ENCODE data around the gene ZC3H4.

The ZC3H4 gene

GRCh38 chr19:47098608-47099007 lies 15.0 kb downstream of the ZC3H4 start:
- H3K79me2 ChIP-seq (ENCODE audit: insufficient read depth, low read depth): peaks cover 88% of the 10 kb centered on the region
- no peaks in the 10 kb centered on the region for H3K27me3 ChIP-seq (ENCODE audit: insufficient read depth, low read depth)
- H3K4me3 ChIP-seq (IDR thresholded peaks at IDR 0.05; ENCODE audit: insufficient read depth, low read depth, low read length): no peak overlapping the region
- no peak overlapping the region for H2AFZ ChIP-seq (ENCODE audit: low read depth)
- no peak overlapping the region for H3K4me2 ChIP-seq
- peaks cover 6% of the 10 kb centered on the region for H3K4me1 ChIP-seq (ENCODE audit: low read depth, poor library complexity, severe bottlenecking)
- TF ChIP-seq CTCF (conservative IDR thresholded peaks at IDR 0.05; ENCODE audit: low read depth, low read length): no peak
- peaks cover 1% of the 10 kb centered on the region; the same call in 1 of the 2 replicates for H3K36me3 ChIP-seq (ENCODE audit: insufficient read depth)
- H3K9ac ChIP-seq: no peak overlapping the region
- H4K20me1 ChIP-seq (ENCODE audit: insufficient read depth): peaks cover 10% of the 10 kb centered on the region; the same call in 1 of the 2 replicates
- no peak overlapping the region for H3K27ac ChIP-seq

- no peak for TF ChIP-seq CTCF (conservative IDR thresholded peaks at IDR 0.05; ENCODE audit: low read depth, low read length)
- no peak overlapping the region for H2AFZ ChIP-seq (ENCODE audit: low read depth)
- peaks cover 5% of the 10 kb centered on the region; the same call in 1 of the 2 replicates for H3K36me3 ChIP-seq (ENCODE audit: insufficient read depth)
- no peak overlapping the region for H3K9ac ChIP-seq
- H3K4me3 ChIP-seq (IDR thresholded peaks at IDR 0.05; ENCODE audit: insufficient read depth, low read depth, low read length): no peak overlapping the region
- no peaks in the 10 kb centered on the region for H3K27me3 ChIP-seq (ENCODE audit: insufficient read depth, low read depth)
- H3K4me2 ChIP-seq: no peak overlapping the region
- peaks cover 6% of the 10 kb centered on the region for H3K4me1 ChIP-seq (ENCODE audit: low read depth, poor library complexity, severe bottlenecking)
- H3K79me2 ChIP-seq (ENCODE audit: insufficient read depth, low read depth): peaks cover 78% of the 10 kb centered on the region
- H4K20me1 ChIP-seq (ENCODE audit: insufficient read depth): peaks cover 7% of the 10 kb centered on the region; the same call in 1 of the 2 replicates
- H3K27ac ChIP-seq: no peak overlapping the region
Measured at GRCh38 chr19:47097396-47098201, 16.0 kb downstream of the ZC3H4 start.

- peaks cover 5% of the 10 kb centered on the region; the same call in 1 of the 2 replicates for H3K36me3 ChIP-seq (ENCODE audit: insufficient read depth)
- H4K20me1 ChIP-seq (ENCODE audit: insufficient read depth): 0 out of 2 replicates have a peak, but pooled peaks cover 4% of the 10 kb centered on the region
- no peaks in the 10 kb centered on the region for H3K27me3 ChIP-seq (ENCODE audit: insufficient read depth, low read depth)
- H3K79me2 ChIP-seq (ENCODE audit: insufficient read depth, low read depth): peaks cover 72% of the 10 kb centered on the region
- no peak overlapping the region for H3K27ac ChIP-seq
- H3K4me3 ChIP-seq (IDR thresholded peaks at IDR 0.05; ENCODE audit: insufficient read depth, low read depth, low read length): no peak overlapping the region
- TF ChIP-seq CTCF (conservative IDR thresholded peaks at IDR 0.05; ENCODE audit: low read depth, low read length): no peak
- no peak overlapping the region for H3K9ac ChIP-seq
- peaks cover 6% of the 10 kb centered on the region for H3K4me1 ChIP-seq (ENCODE audit: low read depth, poor library complexity, severe bottlenecking)
- no peak overlapping the region for H3K4me2 ChIP-seq
- H2AFZ ChIP-seq (ENCODE audit: low read depth): no peak overlapping the region
Measured at GRCh38 chr19:47096721-47097120, 16.9 kb downstream of the ZC3H4 start.

- no peak overlapping the region for H3K9ac ChIP-seq
- no peak for TF ChIP-seq CTCF (conservative IDR thresholded peaks at IDR 0.05; ENCODE audit: low read depth, low read length)
- 0 out of 2 replicates have a peak, but pooled peaks cover 4% of the 10 kb centered on the region for H4K20me1 ChIP-seq (ENCODE audit: insufficient read depth)
- H3K4me1 ChIP-seq (ENCODE audit: low read depth, poor library complexity, severe bottlenecking): peaks cover 6% of the 10 kb centered on the region
- H3K4me3 ChIP-seq (IDR thresholded peaks at IDR 0.05; ENCODE audit: insufficient read depth, low read depth, low read length): no peak overlapping the region
- peaks cover 5% of the 10 kb centered on the region; the same call in 1 of the 2 replicates for H3K36me3 ChIP-seq (ENCODE audit: insufficient read depth)
- H3K79me2 ChIP-seq (ENCODE audit: insufficient read depth, low read depth): peaks cover 70% of the 10 kb centered on the region
- no peaks in the 10 kb centered on the region for H3K27me3 ChIP-seq (ENCODE audit: insufficient read depth, low read depth)
- H3K27ac ChIP-seq: no peak overlapping the region
- no peak overlapping the region for H3K4me2 ChIP-seq
- no peak overlapping the region for H2AFZ ChIP-seq (ENCODE audit: low read depth)
Measured at GRCh38 chr19:47096100-47096704, 17.4 kb downstream of the ZC3H4 start.
